ENCODE measurements around the gene PLD5.

Gene PLD5

DNA sequence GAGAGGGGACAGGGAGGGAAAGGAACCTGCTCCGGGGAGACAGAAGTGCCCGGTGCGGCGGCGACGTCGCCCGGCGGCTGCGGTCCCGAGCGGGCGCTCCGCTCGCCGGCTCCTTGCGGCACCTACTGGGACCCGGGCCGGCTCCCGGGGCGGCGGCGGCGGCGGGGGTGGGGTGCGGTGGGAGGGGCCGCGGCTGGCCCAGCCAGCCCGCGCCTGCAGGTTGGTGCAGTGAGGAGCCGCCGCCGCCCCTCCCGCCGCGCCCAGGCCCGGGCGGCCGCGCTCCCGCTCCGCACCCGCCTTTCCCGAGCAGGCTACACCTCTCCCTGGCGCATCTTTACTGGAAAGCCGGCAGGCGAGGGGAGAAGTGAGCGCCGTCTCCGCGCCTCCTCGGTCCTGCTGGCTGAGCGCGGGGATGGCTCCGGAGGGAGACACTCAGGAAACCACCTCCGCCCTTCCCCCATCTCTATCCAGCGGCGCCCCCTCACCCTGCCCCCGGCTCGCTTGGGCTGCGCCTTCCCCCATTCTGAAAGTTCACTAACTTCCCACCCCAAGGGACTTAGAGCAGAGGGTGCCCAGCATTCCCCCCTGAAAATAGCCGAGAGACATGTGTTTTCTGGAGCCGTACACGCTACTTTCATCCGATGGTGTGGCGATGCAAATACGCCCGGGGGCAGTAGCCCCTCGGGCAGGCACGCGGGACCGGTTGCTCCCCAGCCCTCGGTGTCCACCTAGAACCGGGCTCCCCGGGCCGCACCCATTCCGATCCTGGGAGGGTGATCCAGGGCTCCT lies at the start of gene PLD5:
Gene PLD5, minus strand, starts transcription at position 127 of the 789 bp plus-strand sequence.
- DNase-seq = no peak

DNA sequence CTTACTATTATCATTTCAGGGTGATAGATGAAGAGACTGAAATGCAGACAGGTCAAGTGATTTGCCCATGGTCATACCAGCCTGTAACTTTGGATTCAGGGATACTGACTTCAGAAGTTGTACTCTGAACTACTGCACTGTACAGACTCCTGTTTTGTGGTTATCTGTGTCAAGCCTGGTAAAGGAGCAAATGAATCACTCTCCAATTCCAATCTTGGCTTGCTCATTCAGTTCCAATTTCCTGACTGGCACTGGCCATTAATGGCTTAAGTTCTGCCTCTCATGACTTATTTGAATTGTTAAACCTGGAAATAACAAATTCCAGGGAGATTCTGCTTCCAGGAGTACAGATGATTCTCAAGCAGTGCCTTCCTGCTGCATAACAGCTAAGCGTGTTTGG lies 45.4 kb upstream of the PLD5 start:
- no peak for DNase-seq

DNA sequence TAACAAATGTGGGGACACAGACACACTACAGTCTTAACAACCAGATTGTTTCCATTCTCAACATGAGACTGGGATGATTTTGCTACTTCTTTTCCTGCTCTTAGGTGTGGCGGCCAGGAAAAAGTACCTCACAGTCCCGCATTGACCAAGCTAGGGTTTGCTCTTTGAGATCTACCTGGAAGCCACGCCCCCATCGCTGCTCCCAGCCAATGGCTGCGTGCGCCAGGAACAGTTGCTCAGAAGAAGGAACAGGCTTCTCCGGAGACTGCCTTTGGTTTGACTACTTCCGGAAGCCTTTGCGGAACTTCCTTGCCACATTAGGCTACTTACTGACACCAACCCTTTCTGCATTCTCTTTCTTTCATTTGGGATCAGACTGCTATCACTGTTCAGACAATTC lies 44.2 kb upstream of the PLD5 start:
- DNase-seq = no peak

DNA sequence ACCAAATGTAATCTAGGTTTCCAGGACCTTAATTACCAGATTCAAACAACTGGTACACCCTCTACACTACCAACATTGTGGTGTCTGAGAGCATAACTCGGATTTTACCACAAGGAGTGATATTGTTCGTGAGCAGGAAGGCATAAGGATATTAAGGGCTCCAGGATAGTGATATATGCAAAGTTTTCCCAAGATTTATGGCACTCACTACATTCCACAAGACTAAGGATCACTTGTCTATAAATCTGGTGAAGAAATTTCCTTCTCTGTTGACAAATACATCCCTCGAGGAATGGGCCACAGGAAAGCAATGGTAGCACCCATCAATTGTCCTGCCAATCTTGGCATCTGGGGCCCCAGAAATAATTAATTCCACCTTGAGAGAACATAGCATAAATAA lies 43.1 kb upstream of the PLD5 start:
- DNase-seq = no peak

DNA sequence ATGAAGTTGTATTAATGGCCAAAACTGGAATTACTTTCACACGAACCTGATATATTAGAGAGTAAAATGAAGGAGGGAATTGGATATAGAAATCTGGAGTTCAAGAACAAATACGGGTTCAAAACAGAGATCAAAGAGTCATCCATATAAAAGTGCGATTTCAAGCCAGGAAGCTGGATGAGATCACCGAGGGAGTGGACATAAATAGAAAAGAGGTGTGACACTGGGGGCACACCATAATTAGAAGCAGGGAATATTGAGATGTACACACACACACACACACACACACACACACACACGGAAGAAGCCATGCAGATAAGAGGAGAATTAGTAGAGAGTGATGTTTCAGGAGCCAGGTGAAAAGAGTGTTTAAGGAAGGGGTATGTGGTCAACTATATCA lies 32.3 kb upstream of the PLD5 start:
- no peak for DNase-seq

DNA sequence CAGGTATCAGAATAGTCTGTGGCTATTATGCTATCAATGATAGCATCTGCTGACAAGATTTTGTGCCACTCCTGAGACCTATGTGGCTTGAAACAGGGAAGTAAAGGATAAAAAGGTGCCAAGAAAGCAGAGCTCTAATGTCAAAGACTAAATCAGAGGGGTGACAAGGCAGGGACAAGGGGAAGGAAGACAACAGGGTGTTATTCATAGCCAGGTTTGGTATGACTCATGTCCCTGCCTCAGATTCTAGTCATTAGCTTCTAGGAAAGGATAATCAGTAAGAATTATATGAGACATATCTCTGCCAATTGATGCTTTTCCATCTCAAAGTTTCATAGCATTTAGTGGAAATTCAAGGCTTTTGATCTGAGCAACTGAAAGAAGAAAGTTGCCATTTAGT lies 31.8 kb upstream of the PLD5 start:
- no peak for DNase-seq

DNA sequence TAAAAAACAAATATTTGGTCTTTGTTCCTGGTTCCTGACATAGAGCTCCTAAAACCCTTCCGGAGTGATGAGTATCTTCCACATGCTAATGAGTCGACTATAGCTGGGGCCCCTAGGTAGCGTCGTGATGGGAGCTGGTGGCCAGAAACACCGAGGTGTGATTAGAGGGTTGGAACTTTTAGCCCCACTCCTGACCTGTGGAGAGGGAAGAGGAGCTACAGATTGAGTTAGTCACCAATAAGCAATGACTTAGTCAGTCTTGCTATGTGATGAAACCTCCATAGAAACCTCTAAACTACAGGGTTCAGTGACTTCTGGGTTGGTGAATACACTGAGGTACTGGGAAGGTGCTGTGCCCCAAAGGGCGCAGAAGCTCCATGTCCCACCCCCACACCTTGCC lies 30.1 kb upstream of the PLD5 start:
- DNase-seq = no peak

DNA sequence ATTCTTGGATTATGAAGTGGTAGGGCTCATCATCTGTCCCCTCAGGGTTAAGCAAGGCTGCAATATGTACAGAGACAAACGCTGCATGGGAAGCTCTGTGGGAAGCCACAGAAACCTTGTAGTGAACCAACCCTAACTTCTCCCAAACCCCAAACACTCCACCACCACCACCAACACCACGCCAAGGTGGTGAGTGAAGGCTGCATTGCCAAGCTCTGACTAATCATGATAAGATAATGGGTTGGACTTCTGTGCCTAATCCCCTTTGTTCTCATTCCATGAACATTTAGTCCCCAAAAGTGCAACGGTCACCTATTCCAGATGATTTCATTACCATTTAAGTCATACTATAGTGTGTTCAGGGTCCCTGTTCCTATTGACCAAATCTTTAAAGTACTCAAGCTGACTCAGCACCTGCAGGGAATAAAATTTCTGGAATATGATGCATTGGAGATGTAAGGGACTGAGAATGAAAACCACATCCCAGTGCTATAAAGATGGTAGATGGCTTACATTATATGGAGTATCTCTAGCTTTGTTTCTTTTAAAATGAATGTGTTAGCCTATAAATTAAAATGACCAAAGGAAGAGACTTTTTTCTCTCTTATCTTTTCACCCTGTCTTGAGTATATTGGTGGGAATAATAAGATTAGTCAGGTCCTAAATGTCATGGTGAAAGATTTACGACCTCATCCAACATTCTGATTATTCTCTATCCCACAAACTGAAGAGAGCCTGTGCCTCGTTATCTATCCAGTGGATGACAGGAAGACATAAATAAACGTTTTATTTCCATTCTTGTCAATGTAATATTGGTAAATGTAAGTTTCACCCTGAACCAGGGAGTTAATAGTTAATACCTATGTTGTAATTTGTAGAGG lies 22.6 kb upstream of the PLD5 start:
- no peak for DNase-seq

DNA sequence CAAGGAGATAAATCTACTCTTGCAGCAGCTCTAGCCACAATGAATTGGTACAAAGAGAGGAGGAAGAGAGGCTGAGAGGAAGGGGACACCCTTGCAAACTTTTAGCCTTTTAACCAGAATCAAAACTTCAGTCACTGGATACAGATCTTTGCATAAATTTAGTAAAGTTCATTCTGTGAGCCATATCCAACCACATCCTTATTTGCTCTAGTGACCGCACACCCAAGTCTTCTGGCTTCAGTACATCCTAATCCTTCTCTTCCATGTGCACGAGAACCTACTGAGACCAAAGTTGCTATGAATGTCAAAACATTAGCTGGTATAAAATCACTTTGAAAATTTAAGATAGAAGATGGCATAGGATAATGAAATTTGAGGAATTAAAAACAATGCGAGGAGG lies 21.9 kb upstream of the PLD5 start:
- DNase-seq = no peak

DNA sequence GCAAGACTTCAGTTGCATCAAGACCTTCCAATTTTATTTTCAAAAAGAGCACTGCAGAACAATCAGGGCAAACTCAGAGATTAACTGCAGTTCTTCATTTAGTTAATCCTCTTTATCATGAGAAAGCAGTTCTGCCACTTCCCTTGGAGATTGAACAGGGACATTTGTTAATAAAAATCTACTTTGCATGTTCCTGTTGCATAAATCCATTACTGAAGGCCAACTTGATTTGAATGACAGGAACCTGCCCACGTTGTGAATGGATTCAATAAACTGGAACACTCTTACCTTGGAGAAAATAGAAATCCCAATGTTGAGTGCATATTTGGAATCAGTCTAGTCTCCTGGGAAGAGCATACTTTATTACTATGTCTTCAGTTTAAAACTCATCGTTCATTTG lies 19.6 kb upstream of the PLD5 start:
- DNase-seq = no peak

DNA sequence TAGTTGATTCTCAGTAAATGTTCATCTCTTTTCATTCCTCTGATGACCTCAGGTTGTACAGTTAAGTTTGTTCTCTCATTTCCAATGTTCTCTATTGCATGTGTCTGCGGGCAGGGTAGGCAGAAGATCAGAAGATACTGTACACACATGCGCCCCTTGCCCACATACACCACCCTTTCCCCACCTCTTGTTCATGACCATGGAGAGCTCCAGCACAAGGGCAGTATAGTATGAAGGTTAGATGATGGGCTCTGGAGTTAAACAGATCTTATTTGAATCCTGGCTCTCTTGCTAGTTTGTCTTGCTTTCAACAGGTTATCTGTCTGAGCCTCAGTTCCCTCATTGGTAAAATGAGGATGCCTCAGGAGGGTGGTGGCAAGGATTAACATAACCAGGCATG lies 17.8 kb upstream of the PLD5 start:
- DNase-seq = no peak

DNA sequence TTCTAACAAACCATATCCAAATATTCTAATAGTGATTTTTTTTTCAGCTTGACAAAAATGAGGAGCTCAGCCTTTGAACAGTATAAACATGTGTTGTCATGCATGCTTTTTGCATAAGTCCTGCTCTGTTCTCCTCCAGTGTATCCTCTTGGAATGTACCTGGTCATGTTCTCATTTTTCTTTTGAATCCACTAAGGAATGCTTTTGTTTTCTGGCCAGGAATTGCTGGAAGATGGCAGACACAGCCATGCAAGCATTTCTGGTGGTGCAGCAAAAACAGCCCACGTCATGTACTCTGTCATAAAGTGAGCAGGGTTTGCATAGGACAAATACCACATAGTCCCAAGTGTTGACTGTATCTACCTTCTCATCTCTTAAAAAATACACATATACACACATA lies 11.5 kb upstream of the PLD5 start:
- DNase-seq = no peak

DNA sequence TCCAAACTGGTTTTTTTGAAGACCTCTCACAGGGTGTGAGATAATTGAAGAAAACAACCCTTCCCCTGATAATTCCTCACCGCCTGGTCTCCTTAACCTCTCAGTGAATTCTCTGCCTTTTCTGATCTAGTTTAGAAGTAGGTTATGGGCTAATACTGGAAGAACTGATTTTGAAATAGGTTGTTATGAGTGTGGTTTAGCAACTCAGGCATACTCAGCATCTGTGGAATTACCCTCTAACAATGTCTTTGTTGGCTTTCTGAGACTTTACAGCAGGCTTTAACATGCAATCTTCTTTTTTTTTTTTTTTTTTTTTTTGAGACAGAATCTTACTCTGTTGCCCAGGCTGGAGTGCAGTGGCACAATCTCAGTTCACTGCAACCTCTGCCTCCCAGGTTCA lies 10.3 kb upstream of the PLD5 start:
- DNase-seq = no peak

DNA sequence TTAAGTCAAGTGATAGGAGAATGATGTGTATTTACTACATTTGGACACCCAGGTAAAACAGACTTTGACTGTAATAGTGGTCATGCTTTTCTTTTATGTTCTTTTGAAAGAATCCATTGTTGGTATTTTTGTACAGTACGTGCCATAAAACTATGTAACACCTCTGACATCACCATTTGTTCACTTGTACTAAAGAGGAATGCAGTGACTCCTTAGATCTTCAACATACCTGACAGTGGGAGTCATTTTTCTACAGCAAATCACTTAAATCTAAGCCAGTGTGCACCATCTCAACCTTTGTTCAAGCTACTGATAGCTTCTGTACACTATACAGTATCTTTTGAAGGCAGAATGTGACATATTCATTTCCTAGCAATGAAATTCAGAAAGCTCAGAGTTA lies 6.3 kb upstream of the PLD5 start:
- no peak for DNase-seq

DNA sequence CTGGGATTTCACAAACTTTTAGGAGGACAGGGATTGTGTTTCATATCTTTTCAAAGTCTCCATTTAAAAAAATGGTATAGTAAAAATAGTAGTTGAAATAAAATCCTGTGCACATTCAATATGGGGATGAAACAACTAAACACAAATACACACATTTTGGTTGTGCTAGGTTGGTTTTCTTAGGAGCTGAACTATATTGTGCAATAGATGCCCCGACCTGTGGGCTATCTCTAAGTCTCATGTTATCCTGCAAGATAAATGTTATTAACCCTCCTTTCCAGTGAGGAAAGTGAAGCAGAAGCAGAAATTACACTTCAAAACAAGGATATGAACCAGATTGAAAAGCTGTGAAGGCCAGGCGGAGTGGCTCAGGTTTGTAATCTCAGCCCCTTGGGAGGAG lies 1.3 kb upstream of the PLD5 start:
- no peak for DNase-seq

DNA sequence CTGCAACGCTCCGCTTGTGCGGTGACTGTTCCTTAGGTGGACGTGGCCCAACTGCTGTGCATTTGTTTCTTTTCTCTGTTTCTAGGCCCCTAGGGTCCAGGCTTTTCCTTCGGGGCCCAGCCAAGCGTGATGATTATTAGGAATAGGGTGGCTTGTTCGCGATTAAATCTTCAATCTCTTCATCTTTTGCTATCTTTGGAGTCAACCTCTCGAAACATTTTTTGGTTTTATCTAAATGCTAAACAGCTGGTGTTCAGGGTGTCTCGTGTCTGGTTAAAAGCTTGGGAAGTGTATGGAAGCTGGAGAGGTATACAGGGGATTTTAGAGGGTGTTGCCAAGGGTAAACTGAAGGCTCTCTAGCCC lies 844 bp upstream of the PLD5 start:
- no peak for DNase-seq

DNA sequence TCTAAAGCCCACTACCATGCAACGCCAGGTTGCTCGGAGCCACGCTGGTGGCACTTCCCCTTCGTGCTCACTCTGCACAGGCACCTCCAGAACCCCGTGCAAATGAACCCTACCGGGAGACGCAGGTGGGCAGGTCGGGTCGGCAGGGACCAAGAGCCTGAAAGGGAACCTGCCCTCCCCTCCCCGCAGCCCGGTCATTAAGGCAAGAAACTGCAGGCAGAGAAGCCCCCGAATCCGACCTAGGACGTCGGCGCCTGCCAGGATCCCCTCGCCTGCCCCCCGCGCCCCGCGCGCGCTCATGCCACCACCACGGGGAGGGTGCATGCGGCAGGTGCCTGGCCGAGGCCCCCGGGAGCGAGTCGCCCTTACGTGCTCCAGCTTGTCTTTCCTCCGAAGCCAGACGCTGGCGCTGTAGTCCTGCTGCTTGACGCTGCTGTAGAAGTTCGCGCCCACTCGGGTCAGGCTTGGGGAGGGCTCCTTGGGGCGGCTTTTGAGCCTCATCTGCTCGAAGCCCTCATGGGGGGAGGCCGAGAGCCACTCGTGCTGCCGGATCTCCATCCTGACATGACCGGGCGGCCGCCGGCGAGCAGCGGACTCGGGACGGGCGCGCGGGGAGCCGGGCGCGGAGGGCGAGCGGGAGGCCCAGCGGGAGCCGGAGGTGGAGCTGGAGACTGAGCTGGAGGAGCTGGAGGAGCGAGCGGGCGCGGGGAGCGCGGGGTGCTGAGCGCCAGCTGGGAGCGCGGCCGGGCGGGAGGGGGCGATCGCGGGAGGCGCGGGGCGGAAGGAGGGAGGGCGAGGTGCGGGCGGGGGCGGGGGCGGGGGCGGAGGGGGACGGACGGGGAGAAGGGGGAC lies 552 bp downstream of the PLD5 start:
- DNase-seq = no peak

DNA sequence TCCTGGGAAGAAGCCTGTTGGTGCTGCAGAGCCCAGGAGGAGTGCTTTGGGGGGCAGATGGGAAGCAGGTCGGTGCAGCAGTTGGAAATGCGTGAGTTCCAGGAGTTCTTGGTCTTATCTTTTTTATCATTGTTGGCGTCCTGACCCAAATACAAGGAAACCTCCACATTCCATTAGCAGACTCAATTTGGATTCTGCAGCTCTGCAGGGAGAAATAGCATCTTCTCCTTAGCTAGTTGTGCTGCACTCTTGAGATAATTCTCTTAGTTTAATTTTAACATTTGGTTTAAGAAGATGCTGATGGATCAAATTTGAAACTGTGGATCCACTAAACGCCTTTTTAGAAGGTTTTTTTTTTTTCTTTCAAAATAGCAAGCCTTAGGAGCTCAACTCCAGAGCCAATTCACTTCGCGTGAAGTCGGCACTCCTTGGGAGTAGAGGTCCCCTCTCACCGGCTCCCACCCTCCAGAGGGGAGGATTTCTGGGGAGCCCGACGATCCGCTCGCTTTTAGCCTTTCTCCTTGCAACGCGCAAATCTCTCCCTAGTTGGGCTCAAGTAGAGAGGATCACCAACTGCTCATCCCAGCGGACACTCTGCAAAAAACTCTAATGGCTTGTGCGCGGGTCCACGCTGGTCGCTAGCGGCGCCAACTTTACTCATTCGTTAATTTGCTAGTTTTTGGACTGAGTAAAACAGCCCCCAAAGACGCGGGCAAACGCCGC lies 1.3 kb downstream of the PLD5 start:
- no peak for DNase-seq

DNA sequence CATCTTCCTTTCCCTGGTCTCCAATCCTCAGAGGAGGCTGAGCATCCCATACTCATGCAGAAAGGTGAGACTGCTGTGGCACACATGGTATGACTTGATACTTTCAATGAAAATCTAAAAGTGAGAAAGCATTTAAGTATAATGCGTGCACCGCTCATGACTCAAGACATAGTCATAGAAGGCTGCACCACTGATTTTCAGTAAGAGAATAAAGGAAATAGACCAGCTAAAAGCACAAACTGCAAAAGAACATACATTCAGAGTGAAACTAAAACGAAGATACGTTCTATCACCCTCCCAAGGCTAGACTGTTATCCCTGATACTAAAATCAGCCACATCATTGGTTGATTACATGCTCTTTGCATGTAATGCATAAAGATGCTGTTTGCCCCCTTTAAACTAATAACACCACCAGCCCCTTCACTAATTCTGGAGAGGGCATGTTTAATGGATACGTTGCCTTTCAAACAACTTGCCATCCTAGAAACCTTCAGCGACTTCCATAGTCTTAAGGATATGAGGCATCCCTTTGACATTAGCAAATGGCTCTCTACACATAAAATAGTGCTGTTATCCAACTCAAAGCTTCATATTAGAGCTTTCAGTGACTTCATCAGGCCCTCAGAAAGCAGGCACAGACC lies 2.1 kb downstream of the PLD5 start:
- no peak for DNase-seq

DNA sequence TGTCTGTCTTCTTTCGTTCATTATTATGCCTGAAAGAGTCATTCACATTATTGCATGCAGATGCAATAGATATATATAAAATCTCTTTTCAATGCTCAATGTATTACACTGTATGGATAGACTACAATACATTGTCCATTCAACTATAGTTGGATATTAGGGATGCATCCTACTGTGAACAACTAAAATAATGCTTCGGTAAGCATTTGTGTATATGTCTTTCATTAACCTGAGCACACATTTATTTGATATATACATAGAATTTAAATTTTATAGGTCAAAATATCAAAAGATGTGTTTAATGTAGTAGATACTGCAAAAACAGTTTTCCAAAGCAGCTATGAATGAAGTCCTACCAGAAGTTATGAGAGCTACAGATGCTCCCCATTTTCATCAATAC lies 8.9 kb downstream of the PLD5 start:
- DNase-seq = no peak

DNA sequence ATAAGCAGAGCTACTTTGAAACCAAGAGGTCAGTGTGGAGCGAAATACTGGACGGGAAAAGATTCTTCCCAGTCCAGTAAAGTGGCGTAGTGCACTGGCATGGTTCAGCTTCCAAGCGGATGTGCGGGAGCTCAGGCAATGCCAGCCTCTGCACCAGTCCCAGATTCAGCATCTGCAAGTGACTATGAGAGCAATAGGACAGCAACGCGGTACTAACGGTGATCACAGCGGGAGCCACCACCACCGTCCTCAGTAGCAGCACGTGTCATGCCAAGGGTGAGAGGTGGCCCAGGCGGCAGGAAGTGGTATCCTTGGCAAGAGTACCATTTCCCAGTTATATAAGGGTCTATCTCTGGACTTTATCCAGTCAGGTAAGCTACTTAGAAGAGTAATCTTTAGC lies 17.8 kb downstream of the PLD5 start:
- no peak for DNase-seq

DNA sequence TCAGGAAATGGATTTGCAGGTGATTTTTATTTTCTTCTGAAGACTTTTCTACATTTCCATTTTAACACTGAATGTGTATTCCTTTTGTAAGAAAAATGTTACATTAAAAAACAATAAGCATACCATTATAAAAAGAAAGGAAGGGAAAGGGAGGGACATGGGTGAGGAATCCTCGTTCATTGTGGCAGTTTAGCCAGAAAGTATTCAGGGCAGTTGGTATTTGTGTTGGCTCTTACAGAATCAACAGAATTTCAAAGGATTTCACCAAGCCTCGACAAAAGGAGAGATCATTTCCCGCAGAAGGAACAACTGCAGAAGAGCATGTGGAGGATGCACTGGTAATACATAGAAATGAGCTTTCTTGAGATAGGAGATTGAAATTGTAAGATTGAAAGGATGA lies 35.0 kb downstream of the PLD5 start:
- DNase-seq = no peak

Measured in bone marrow (tissue), 2 donors.